ENCODE data around the gene AIM2. TPM values are rescaled to one million over a fixed set of nuclear protein-coding genes. Genes with fewer than 3 reads are reported as not detected.

Gene AIM2
- total and polyA plus RNA-seq, 4 donors, result 1.5 to 4.3 (median 3.1) TPM

DNA sequence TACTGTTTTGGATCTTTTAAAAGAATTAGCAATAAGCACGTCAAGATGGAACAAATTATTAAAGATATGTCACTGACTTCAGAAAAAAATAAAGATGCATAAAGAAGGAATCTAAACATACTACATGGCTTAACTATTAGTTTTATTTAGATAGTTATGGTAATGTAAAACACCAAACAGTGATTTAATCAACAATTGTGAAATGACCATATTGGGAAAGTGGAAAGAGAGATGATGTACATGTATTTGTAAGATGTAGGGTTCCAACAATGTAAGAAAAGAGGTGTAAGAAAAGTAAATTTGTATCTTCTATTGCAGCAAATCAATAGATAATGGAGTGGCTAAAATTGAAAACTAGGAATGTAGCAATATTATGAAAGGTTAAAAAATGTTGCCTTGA is 6.4 kb upstream of the AIM2 start:
- Histone ChIP-seq H3K27me3 (ENCODE audit: control insufficient read depth, insufficient read depth, low read length) (no peaks in the 10 kb centered on the region), H3K4me3 (ENCODE audit: low read depth, low read length) (no peak overlapping the region), H3K27ac (ENCODE audit: low read depth, low read length) (no peak overlapping the region), H3K36me3 (ENCODE audit: control insufficient read depth, insufficient read depth, low read length) (no peaks in the 10 kb centered on the region), H3K9me3 (ENCODE audit: control insufficient read depth, insufficient read depth, low read length) (no peaks in the 10 kb centered on the region), H3K4me1 (ENCODE audit: control insufficient read depth, insufficient read depth, low read length) (no peaks in the 10 kb centered on the region)
- no peak for DNase-seq (ENCODE audit: low read depth in 4 of 6, low spot score in 6 of 6)
- WGBS (ENCODE audit: insufficient coverage), result no CpG with 5 or more reads among the region's 1 CpG

- DNase-seq (ENCODE audit: low read depth in 4 of 6, low spot score in 6 of 6), result no peak
These were observed 5.1 kb upstream of the AIM2 start for GRCh38 chr1:159081626-159082025.

DNA sequence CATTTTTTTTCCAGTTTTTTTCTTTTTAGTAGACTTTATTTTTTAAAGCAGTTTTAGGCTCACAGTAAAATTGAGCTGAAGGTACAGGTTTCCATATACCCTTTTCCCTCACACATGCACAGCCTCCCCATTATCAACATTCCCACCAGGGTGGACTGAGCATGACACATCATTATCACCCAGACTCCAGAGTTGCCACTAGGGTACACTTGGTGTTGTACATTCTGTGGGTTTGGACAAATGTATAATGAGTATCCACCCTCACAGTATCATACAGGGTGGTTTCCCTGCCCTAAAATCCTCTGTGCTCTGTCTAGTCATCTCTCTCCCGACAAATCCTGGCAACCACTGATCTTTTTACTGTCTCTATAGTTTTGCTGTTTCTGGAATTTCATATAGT is 3.0 kb upstream of the AIM2 start:
- Histone ChIP-seq H3K27ac (ENCODE audit: low read depth, low read length) (no peak overlapping the region), H3K4me1 (ENCODE audit: control insufficient read depth, insufficient read depth, low read length) (no peaks in the 10 kb centered on the region), H3K27me3 (ENCODE audit: control insufficient read depth, insufficient read depth, low read length) (no peaks in the 10 kb centered on the region), H3K9me3 (ENCODE audit: control insufficient read depth, insufficient read depth, low read length) (no peaks in the 10 kb centered on the region), H3K36me3 (ENCODE audit: control insufficient read depth, insufficient read depth, low read length) (no peaks in the 10 kb centered on the region), H3K4me3 (ENCODE audit: low read depth, low read length) (no peak overlapping the region)
- WGBS (ENCODE audit: insufficient coverage), result no CpG with 5 or more reads among the region's 1 CpG
- DNase-seq (ENCODE audit: low read depth in 4 of 6, low spot score in 6 of 6), result no peak

More at GRCh38 chr1:159081626-159082025, 5.1 kb upstream of the AIM2 start:
- H3K4me3 ChIP-seq (ENCODE audit: low read depth, low read length), result no peak overlapping the region
- WGBS (ENCODE audit: insufficient coverage), result 40% methylated on average over 1 of the region's 1 CpG
- H3K36me3 ChIP-seq (ENCODE audit: control insufficient read depth, insufficient read depth, low read length), result no peaks in the 10 kb centered on the region
- no peaks in the 10 kb centered on the region for H3K9me3 ChIP-seq (ENCODE audit: control insufficient read depth, insufficient read depth, low read length)
- H3K27ac ChIP-seq (ENCODE audit: low read depth, low read length), result no peak overlapping the region
- no peaks in the 10 kb centered on the region for H3K27me3 ChIP-seq (ENCODE audit: control insufficient read depth, insufficient read depth, low read length)
- no peaks in the 10 kb centered on the region for H3K4me1 ChIP-seq (ENCODE audit: control insufficient read depth, insufficient read depth, low read length)

- Histone ChIP-seq H3K9me3 (ENCODE audit: control insufficient read depth, insufficient read depth, low read length) (no peaks in the 10 kb centered on the region), H3K4me1 (ENCODE audit: control insufficient read depth, insufficient read depth, low read length) (no peaks in the 10 kb centered on the region), H3K36me3 (ENCODE audit: control insufficient read depth, insufficient read depth, low read length) (no peaks in the 10 kb centered on the region), H3K4me3 (ENCODE audit: low read depth, low read length) (no peak overlapping the region), H3K27ac (ENCODE audit: low read depth, low read length) (no peak overlapping the region), H3K27me3 (ENCODE audit: control insufficient read depth, insufficient read depth, low read length) (no peaks in the 10 kb centered on the region)
- 92% methylated on average over 12 of the region's 12 CpGs for WGBS (ENCODE audit: insufficient coverage)
- no peak for DNase-seq (ENCODE audit: low read depth in 4 of 6, low spot score in 6 of 6)
These were observed 775 bp upstream of the AIM2 start for GRCh38 chr1:159077120-159077961.

DNA sequence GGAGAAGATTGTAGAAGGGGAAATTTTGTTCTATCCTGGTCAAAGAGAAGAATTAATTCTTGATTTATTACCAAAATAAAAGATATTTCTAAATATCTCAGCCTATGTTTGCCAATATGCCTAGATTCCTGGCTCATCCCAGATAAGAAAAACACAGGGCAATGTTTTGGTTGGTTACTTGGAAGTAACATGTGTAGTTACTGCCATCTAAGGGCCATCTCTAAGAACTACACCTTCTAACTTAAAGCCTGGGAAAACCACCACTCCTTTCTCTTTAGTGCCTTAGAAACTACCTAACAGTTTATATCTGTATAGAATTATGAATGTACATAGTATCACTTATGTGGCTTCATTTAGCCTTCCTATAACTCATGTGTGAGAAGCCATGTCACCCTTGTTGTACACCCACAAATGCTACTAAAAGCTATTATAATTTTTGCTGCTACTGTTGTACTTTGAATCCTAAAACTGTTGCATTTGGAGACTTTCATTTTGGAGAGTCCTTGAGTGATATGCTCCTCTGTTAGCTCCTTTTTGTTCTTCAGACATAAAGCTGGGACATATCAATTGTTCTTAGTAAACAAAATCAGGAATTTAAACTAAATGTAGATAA is 4.5 kb downstream of the AIM2 start:
- H3K4me3 ChIP-seq (ENCODE audit: low read depth, low read length), result no peak overlapping the region
- DNase-seq (ENCODE audit: low read depth in 4 of 6, low spot score in 6 of 6), result peak; percentile 31 to 90 (median 48)
- no peaks in the 10 kb centered on the region for H3K27me3 ChIP-seq (ENCODE audit: control insufficient read depth, insufficient read depth, low read length)
- H3K4me1 ChIP-seq (ENCODE audit: control insufficient read depth, insufficient read depth, low read length), result no peaks in the 10 kb centered on the region
- no peak overlapping the region for H3K27ac ChIP-seq (ENCODE audit: low read depth, low read length)
- no peaks in the 10 kb centered on the region for H3K36me3 ChIP-seq (ENCODE audit: control insufficient read depth, insufficient read depth, low read length)
- H3K9me3 ChIP-seq (ENCODE audit: control insufficient read depth, insufficient read depth, low read length), result no peaks in the 10 kb centered on the region

DNA sequence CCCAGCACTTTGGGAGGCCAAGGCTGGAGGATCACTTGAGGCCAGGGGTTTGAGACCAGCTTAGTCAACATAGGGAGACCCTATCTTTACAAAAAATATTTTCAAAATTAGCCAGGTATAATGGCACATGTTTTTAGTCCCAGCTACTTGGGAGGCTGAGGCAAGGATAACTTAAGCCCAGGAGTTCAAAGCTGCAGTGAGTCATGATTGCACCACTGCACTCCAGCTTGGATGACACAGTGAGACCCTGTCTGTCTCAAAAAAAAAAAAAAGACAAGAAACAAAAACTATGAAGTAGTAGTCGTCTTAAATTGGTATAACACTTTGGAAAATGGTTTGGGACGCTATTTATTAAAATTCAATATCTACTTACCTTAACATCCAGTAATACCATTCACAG is 7.7 kb downstream of the AIM2 start:
- WGBS (ENCODE audit: insufficient coverage), result no CpG with 5 or more reads among the region's 2 CpGs
- Histone ChIP-seq H3K27ac (ENCODE audit: low read depth, low read length) (no peak overlapping the region), H3K9me3 (ENCODE audit: control insufficient read depth, insufficient read depth, low read length) (no peaks in the 10 kb centered on the region), H3K4me3 (ENCODE audit: low read depth, low read length) (no peak overlapping the region), H3K36me3 (ENCODE audit: control insufficient read depth, insufficient read depth, low read length) (no peaks in the 10 kb centered on the region), H3K27me3 (ENCODE audit: control insufficient read depth, insufficient read depth, low read length) (no peaks in the 10 kb centered on the region), H3K4me1 (ENCODE audit: control insufficient read depth, insufficient read depth, low read length) (no peaks in the 10 kb centered on the region)
- DNase-seq (ENCODE audit: low read depth in 4 of 6, low spot score in 6 of 6), result no peak

GRCh38 chr1:159067699-159068621 is 8.6 kb downstream of the AIM2 start:
- Histone ChIP-seq H3K9me3 (ENCODE audit: control insufficient read depth, insufficient read depth, low read length) (no peaks in the 10 kb centered on the region), H3K27ac (ENCODE audit: low read depth, low read length) (no peak overlapping the region), H3K36me3 (ENCODE audit: control insufficient read depth, insufficient read depth, low read length) (no peaks in the 10 kb centered on the region), H3K4me3 (ENCODE audit: low read depth, low read length) (no peak overlapping the region), H3K27me3 (ENCODE audit: control insufficient read depth, insufficient read depth, low read length) (no peaks in the 10 kb centered on the region), H3K4me1 (ENCODE audit: control insufficient read depth, insufficient read depth, low read length) (no peaks in the 10 kb centered on the region)
- WGBS (ENCODE audit: insufficient coverage), result 79% methylated on average over 4 of the region's 6 CpGs
- DNase-seq (ENCODE audit: low read depth in 4 of 6, low spot score in 6 of 6), result no peak

DNA sequence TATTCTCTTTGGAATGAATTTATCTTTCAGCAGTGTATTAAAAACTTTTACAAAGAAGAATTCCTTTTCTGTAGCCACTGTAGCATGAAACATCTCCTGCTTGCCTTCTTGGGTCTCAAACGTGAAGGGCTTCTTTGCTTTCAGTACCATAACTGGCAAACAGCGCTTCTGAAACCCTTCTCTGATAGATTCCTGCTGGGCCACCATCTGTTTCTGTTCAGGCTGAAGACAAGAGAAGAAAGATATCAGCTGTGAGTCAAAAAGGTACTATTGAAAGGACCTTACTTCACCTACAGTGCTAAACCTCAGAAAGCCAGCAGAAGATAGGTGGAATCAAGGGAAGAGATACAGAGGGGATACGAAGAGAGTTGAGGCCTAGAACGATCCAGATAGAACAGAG is 10.5 kb downstream of the AIM2 start:
- H3K9me3 ChIP-seq (ENCODE audit: control insufficient read depth, insufficient read depth, low read length), result no peaks in the 10 kb centered on the region
- no peaks in the 10 kb centered on the region for H3K27me3 ChIP-seq (ENCODE audit: control insufficient read depth, insufficient read depth, low read length)
- H3K27ac ChIP-seq (ENCODE audit: low read depth, low read length), result no peak overlapping the region
- H3K36me3 ChIP-seq (ENCODE audit: control insufficient read depth, insufficient read depth, low read length), result no peaks in the 10 kb centered on the region
- H3K4me1 ChIP-seq (ENCODE audit: control insufficient read depth, insufficient read depth, low read length), result no peaks in the 10 kb centered on the region
- peak in 1 of 6 donors; percentile 20 for DNase-seq (ENCODE audit: low read depth in 4 of 6, low spot score in 6 of 6)
- no peak overlapping the region for H3K4me3 ChIP-seq (ENCODE audit: low read depth, low read length)
- WGBS (ENCODE audit: insufficient coverage), result 79% methylated on average over 3 of the region's 4 CpGs

DNA sequence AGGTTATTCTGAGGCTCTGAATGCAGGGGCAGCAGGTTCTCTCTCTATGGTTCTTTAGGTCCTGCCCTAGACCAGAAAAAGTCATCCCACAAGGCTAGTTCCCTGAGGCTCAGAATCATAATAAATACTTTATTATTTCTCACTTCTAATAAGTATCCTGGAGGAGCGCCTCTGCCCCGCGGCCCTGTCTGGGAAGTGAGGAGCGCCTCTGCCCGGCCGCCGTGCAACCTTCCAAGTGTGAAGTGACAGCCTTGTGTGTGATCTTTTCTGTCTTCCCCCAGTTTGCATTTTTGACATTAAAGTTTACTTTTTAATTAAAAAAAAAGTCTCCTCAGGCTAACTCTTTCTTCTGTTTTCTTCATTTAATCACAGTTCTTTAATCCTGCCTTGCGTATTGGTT is 11.5 kb downstream of the AIM2 start:
- no CpG with 5 or more reads among the region's 8 CpGs for WGBS (ENCODE audit: insufficient coverage)
- no peak for DNase-seq (ENCODE audit: low read depth in 4 of 6, low spot score in 6 of 6)
- Histone ChIP-seq H3K9me3 (ENCODE audit: control insufficient read depth, insufficient read depth, low read length) (no peaks in the 10 kb centered on the region), H3K4me1 (ENCODE audit: control insufficient read depth, insufficient read depth, low read length) (no peaks in the 10 kb centered on the region), H3K4me3 (ENCODE audit: low read depth, low read length) (no peak overlapping the region), H3K27ac (ENCODE audit: low read depth, low read length) (no peak overlapping the region), H3K36me3 (ENCODE audit: control insufficient read depth, insufficient read depth, low read length) (no peaks in the 10 kb centered on the region), H3K27me3 (ENCODE audit: control insufficient read depth, insufficient read depth, low read length) (no peaks in the 10 kb centered on the region)

Data from spinal cord (tissue), 10 donors.